ENCODE results near the gene GPBAR1. TPM values are rescaled to one million over a fixed set of nuclear protein-coding genes. Genes with fewer than 3 reads are reported as not detected.

The GPBAR1 gene
- polyA plus RNA-seq, 3 donors = 26.0 to 181 (median 143) TPM

DNA sequence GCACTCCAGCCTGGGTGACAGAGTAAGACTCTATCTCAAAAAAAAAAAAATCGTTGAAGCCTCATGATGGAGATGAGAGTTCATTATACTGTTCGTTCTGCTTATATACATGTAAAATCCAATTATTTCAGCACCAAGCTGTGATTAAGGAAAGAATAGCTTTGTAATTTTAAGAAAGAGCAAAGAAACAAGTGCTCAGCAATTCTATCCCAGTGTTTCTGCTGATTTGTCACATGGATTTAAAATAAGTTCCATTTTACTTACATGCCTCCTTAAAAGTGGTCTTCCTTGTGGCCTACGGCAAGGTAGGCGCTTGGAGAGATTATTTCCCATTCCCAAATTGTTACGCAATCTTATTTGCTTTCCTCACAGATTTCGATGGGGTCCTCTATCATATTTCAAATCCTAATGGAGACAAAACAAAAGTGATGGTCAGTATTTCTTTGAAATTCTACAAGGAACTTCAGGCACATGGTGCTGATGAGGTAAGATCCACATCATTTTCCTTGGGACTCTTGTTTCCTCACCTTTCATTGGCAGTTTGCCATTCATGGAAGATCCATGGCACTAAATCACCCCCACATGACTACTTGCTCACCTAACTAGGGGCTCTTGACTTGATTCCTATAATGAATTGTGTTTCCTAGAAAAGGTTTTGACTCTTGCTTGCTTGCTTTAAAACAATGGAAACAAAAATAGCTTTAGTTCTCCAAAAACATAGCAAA lies 32.3 kb upstream of the GPBAR1 start:
- Histone ChIP-seq H3K4me2 (replicated peaks; ENCODE audit: extremely low read depth, low read length, poor library complexity, severe bottlenecking) (peak overlapping the region; percentile 72), H3K4me1 (ENCODE audit: control insufficient read depth in 1 of 2, insufficient read depth in 2 of 2, low read length in 2 of 2) (peaks cover 59 to 74% of the 10 kb centered on the region in 2 donors), H3K9me3 (replicated peaks in 1 of 2; ENCODE audit: control insufficient read depth in 1 of 2, insufficient read depth in 1 of 2, low read length in 2 of 2) (no peaks in the 10 kb centered on the region), H3K27ac (ENCODE audit: low read depth in 1 of 2, low read length in 2 of 2) (peak overlapping the region; percentile 30 to 68), H3K36me3 (replicated peaks in 1 of 2; ENCODE audit: control insufficient read depth in 1 of 2, insufficient read depth in 2 of 2, low read length in 2 of 2) (peaks cover 78 to 94% of the 10 kb centered on the region in 2 donors), H4K20me1 (ENCODE audit: insufficient read depth, low read length) (peaks cover 100% of the 10 kb centered on the region), H3K79me2 (ENCODE audit: insufficient read depth, low read length) (peaks cover 87% of the 10 kb centered on the region), H3K27me3 (ENCODE audit: control insufficient read depth in 2 of 2, insufficient read depth in 2 of 2, low read length in 2 of 2) (no peaks in the 10 kb centered on the region), H2AFZ (ENCODE audit: insufficient read depth, low read depth, low read length, poor library complexity, severe bottlenecking) (no peak overlapping the region), H3K9ac (ENCODE audit: insufficient read depth, low read length, poor library complexity, severe bottlenecking) (no peak overlapping the region), H3K4me3 (replicated peaks in 1 of 3; ENCODE audit: low read depth in 2 of 3, low read length in 3 of 3) (peak overlapping the region in 1 of 3 experiments; percentile 64)
- peak in 2 of 3 donors; percentile 23 to 28 for DNase-seq
- Mint-ChIP-seq H3K27ac (peak overlapping the region; percentile 79 to 88 (median 86)), H3K4me1 (peaks cover 69% of the 10 kb centered on the region), H3K36me3 (peaks cover 75 to 88% of the 10 kb centered on the region in 2 donors), H3K27me3 (ENCODE audit: low read depth in 3 of 3) (no peaks in the 10 kb centered on the region), H3K4me3 (peak overlapping the region in 1 of 2 donors; percentile 35), H3K9me3 (no peaks in the 10 kb centered on the region)
- WGBS (ENCODE audit: insufficient coverage) = no CpG with 5 or more reads among the region's 6 CpGs
- TF ChIP-seq, protein P1, sequence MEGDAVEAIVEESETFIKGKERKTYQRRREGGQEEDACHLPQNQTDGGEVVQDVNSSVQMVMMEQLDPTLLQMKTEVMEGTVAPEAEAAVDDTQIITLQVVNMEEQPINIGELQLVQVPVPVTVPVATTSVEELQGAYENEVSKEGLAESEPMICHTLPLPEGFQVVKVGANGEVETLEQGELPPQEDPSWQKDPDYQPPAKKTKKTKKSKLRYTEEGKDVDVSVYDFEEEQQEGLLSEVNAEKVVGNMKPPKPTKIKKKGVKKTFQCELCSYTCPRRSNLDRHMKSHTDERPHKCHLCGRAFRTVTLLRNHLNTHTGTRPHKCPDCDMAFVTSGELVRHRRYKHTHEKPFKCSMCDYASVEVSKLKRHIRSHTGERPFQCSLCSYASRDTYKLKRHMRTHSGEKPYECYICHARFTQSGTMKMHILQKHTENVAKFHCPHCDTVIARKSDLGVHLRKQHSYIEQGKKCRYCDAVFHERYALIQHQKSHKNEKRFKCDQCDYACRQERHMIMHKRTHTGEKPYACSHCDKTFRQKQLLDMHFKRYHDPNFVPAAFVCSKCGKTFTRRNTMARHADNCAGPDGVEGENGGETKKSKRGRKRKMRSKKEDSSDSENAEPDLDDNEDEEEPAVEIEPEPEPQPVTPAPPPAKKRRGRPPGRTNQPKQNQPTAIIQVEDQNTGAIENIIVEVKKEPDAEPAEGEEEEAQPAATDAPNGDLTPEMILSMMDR (IDR thresholded peaks at IDR 0.05) = no peak
- intact Hi-C loops (cut with micrococcal nuclease) = no loop called here

DNA sequence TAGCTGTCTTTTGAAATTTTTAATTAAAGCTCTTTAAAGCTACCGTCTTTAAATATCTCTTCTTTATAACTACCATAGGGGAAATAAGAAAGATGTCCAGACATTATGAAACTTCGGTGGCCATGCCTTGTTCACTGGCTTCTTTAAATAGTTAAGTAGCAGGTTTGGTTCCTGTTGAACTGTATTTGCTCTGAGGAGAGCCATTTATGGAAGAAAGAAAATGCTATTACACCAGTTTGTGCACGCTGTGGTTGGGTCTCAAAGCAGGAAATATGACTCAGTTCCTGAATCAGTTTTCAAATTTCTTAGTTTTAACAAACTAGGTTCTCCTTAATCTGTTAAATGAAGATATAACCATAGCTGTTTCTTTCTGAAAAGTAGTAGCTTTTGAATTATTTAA lies 31.6 kb upstream of the GPBAR1 start:
- Histone ChIP-seq H3K4me2 (replicated peaks; ENCODE audit: extremely low read depth, low read length, poor library complexity, severe bottlenecking) (peak overlapping the region; percentile 72), H2AFZ (ENCODE audit: insufficient read depth, low read depth, low read length, poor library complexity, severe bottlenecking) (no peak overlapping the region), H3K79me2 (ENCODE audit: insufficient read depth, low read length) (peaks cover 87% of the 10 kb centered on the region), H3K4me3 (replicated peaks in 1 of 3; ENCODE audit: low read depth in 2 of 3, low read length in 3 of 3) (peak overlapping the region in 1 of 3 experiments; percentile 64), H3K4me1 (ENCODE audit: control insufficient read depth in 1 of 2, insufficient read depth in 2 of 2, low read length in 2 of 2) (peaks cover 55 to 67% of the 10 kb centered on the region in 2 donors), H4K20me1 (ENCODE audit: insufficient read depth, low read length) (peaks cover 100% of the 10 kb centered on the region), H3K36me3 (replicated peaks in 1 of 2; ENCODE audit: control insufficient read depth in 1 of 2, insufficient read depth in 2 of 2, low read length in 2 of 2) (peaks cover 79 to 94% of the 10 kb centered on the region in 2 donors), H3K9me3 (replicated peaks in 1 of 2; ENCODE audit: control insufficient read depth in 1 of 2, insufficient read depth in 1 of 2, low read length in 2 of 2) (no peaks in the 10 kb centered on the region), H3K9ac (ENCODE audit: insufficient read depth, low read length, poor library complexity, severe bottlenecking) (no peak overlapping the region), H3K27me3 (ENCODE audit: control insufficient read depth in 2 of 2, insufficient read depth in 2 of 2, low read length in 2 of 2) (no peaks in the 10 kb centered on the region), H3K27ac (ENCODE audit: low read depth in 1 of 2, low read length in 2 of 2) (peak overlapping the region in 1 of 2 donors; percentile 68)
- Mint-ChIP-seq H3K4me3 (no peak overlapping the region), H3K36me3 (peaks cover 76 to 89% of the 10 kb centered on the region in 2 donors), H3K27me3 (ENCODE audit: low read depth in 3 of 3) (no peaks in the 10 kb centered on the region), H3K27ac (peak overlapping the region in 6 of 7 donors; percentile 79 to 88 (median 86)), H3K4me1 (peaks cover 62% of the 10 kb centered on the region), H3K9me3 (peaks cover 0 to 2% (median 0%) of the 10 kb centered on the region in 7 donors)
- DNase-seq = peak; percentile 74 to 93 (median 84)
- intact Hi-C loops (cut with micrococcal nuclease) = no loop called here
- no CpG with 5 or more reads among the region's 3 CpGs for WGBS (ENCODE audit: insufficient coverage)
- TF ChIP-seq, protein P1 (IDR thresholded peaks at IDR 0.05) = no peak
